Transverse colon (tissue), 4 donors: ENCODE data around the gene SNX25. TPM values are rescaled to one million over a fixed set of nuclear protein-coding genes. Genes with fewer than 3 reads are reported as not detected.

Experiments
- DNase-seq: peaks from one replicate; pipeline ENCODE4 v3.0.0-alpha.2; 2019
- H3K27ac ChIP-seq, 4 donors: fragments of 200-600 bp; sonication (generic); 2 replicates each; pipeline ENCODE4 v1.5.1; 2016 to 2018; ENCODE audit warnings: inconsistent platforms in 4 of 4
- H3K27me3 ChIP-seq: fragments of 200-600 bp; sonication (generic); 2 replicates; pipeline ENCODE4 v1.5.1; 2017; ENCODE audit warnings: inconsistent platforms
- H3K36me3 ChIP-seq, 4 donors: fragments of 200-600 bp; sonication (generic); 2 replicates each; pipeline ENCODE4 v1.5.1; 2017 to 2019; ENCODE audit warnings: inconsistent platforms in 4 of 4
- H3K4me1 ChIP-seq, 4 donors: fragments of 200-600 bp; sonication (generic); 2 replicates each; pipeline ENCODE4 v1.5.1; 2017 to 2020; ENCODE audit warnings: inconsistent platforms in 4 of 4
- H3K4me3 ChIP-seq, 4 donors: fragments of 200-600 bp; sonication (generic); 1 replicate in 1 of 4; 2 replicates in 3 of 4; pipeline versions ENCODE4 v1.5.1 to v1.6.1; 2017 to 2019; ENCODE audit warnings: inconsistent platforms in 4 of 4
- H3K9me3 ChIP-seq, 2 donors: fragments of 200-600 bp; sonication (generic); 2 replicates each; pipeline ENCODE4 v1.5.1; 2017 to 2019; ENCODE audit warnings: inconsistent platforms in 2 of 2
- CTCF ChIP-seq, 5 experiments: fragments of 200-600 bp in 3 of 5; fragments of 450-650 bp in 2 of 5; sonication (generic) in 3 of 5; IDR thresholded peaks; 1 replicate in 2 of 5; 2 replicates in 3 of 5; pipeline ENCODE4 v1.5.1; 2016 to 2017; ENCODE audit warnings: antibody characterized with exemption in 5 of 5, inconsistent platforms in 3 of 5, mild to moderate bottlenecking in 2 of 5, moderate library complexity in 1 of 5
- EP300 ChIP-seq: sonication (generic); formaldehyde crosslinking; IDR thresholded peaks from one replicate; pipeline ENCODE4 v1.6.1; 2017; ENCODE audit warnings: antibody characterized with exemption, low read depth
- POLR2A ChIP-seq: fragments of 450-650 bp; IDR thresholded peaks from one replicate; pipeline ENCODE4 v1.6.1; 2016; ENCODE audit warnings: antibody characterized with exemption, mild to moderate bottlenecking, moderate library complexity
- POLR2AphosphoS5 ChIP-seq, 3 donors: sonication (generic); formaldehyde crosslinking; IDR thresholded peaks; one replicate each; pipeline ENCODE4 v1.6.1; 2016; ENCODE audit warnings: antibody characterized with exemption in 3 of 3
- WGBS, 2 donors: methylation state at CpG; one replicate each; pipeline ENCODE4 v1.1.5; 2018; ENCODE audit warnings: low coverage in 1 of 2; 5-methylcytosine and 5-hydroxymethylcytosine counted together
- in situ Hi-C, 4 donors: fragments of 200-750 bp; cut with MboI; loops; one replicate each; pipeline versions ENCODE4 v1.15.0 to v1.15.1; 2017; ENCODE audit warnings: low sequenced_read_pairs in 3 of 4, low pct_ligation_motif_present in 1 of 4, low pct_unique_long_range_greater_than_20kb in 1 of 4
- intact Hi-C: fragments of 100-400 bp; cut with DNase I; formaldehyde crosslinking; loops from one replicate; pipeline ENCODE4 v1.15.1; 2023; ENCODE audit warnings: low total_unique reads
- total RNA-seq, 4 donors: library from RNA; depleted of rRNA; stranded (reverse); fragments of >200 nt; gene quantifications; one replicate each; pipeline ENCODE4 v1.1.0, GENCODE V29; 2016

Gene SNX25
- total RNA-seq, 4 donors from 2014 or later: 17.1 to 68.5 (median 19.5) TPM

DNA sequence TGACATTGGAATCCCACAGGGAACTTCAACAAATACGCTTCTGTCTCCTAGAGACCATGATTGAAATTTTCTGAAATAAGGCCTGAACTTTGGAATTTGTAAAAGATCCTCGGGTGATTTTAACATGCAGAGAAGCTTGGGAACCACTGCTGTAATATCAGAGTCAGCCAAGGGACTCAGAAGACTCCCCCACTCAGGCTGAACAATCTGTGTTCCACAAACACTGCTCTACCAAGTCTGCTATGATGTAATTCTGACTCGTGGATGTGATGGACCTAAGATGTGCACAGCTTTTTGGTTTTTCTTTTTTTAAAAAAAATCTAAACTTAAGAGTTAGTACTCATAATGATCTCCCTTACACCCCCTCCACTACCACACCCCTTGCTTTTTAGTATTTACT is 160.3 kb downstream of the SNX25 start:
- Histone ChIP-seq H3K36me3 (no peaks in the 10 kb centered on the region), H3K27me3 (no peaks in the 10 kb centered on the region), H3K9me3 (no peaks in the 10 kb centered on the region), H3K27ac (no peak overlapping the region), H3K4me1 (no peaks in the 10 kb centered on the region), H3K4me3 (no peak overlapping the region)
- in situ Hi-C loops: no loop called here
- no peak for TF ChIP-seq CTCF (IDR thresholded peaks at IDR 0.05)
- no peak for TF ChIP-seq POLR2A
- TF ChIP-seq POLR2AphosphoS5 (IDR thresholded peaks at IDR 0.05): no peak
- no peak for TF ChIP-seq EP300
- no peak for DNase-seq
- intact Hi-C loops: no loop called here
- 78 to 80% methylated on average over 3 of the region's 3 CpGs for WGBS, 2 donors

- Histone ChIP-seq H3K27me3 (no peaks in the 10 kb centered on the region), H3K4me3 (no peak overlapping the region), H3K36me3 (no peaks in the 10 kb centered on the region), H3K4me1 (no peaks in the 10 kb centered on the region), H3K27ac (no peak overlapping the region), H3K9me3 (no peaks in the 10 kb centered on the region)
- WGBS, 2 donors: 97 to 100% methylated on average over 2 to 11 of the region's 11 CpGs
- no peak for DNase-seq
- TF ChIP-seq POLR2A (no peak), POLR2AphosphoS5 (IDR thresholded peaks at IDR 0.05) (no peak), EP300 (no peak), CTCF (IDR thresholded peaks at IDR 0.05) (no peak)
- in situ Hi-C loops (no loop called here), intact Hi-C loops (no loop called here)
Observed at GRCh38 chr4:185370268-185370949, 161.0 kb downstream of the SNX25 start.

GRCh38 chr4:185371702-185372101 is 162.3 kb downstream of the SNX25 start:
- 85 to 95% methylated on average over 10 to 11 of the region's 11 CpGs for WGBS, 2 donors
- DNase-seq: no peak
- no peaks in the 10 kb centered on the region for H3K27me3 ChIP-seq
- in situ Hi-C loops (no loop called here), intact Hi-C loops (no loop called here)
- no peaks in the 10 kb centered on the region for H3K9me3 ChIP-seq
- TF ChIP-seq POLR2A (no peak), EP300 (no peak), POLR2AphosphoS5 (IDR thresholded peaks at IDR 0.05) (no peak), CTCF (IDR thresholded peaks at IDR 0.05) (no peak)
- no peak overlapping the region for H3K27ac ChIP-seq
- no peaks in the 10 kb centered on the region for H3K36me3 ChIP-seq
- no peaks in the 10 kb centered on the region for H3K4me1 ChIP-seq
- H3K4me3 ChIP-seq: no peak overlapping the region

GRCh38 chr4:185374027-185374426 is 164.6 kb downstream of the SNX25 start:
- no peaks in the 10 kb centered on the region for H3K4me1 ChIP-seq
- intact Hi-C loops (no loop called here), in situ Hi-C loops (no loop called here)
- no peaks in the 10 kb centered on the region for H3K27me3 ChIP-seq
- WGBS, 2 donors: 81 to 92% methylated on average over 7 of the region's 7 CpGs
- no peak for TF ChIP-seq POLR2A
- no peak for TF ChIP-seq POLR2AphosphoS5 (IDR thresholded peaks at IDR 0.05)
- no peak for TF ChIP-seq EP300
- no peak for TF ChIP-seq CTCF (IDR thresholded peaks at IDR 0.05)
- H3K9me3 ChIP-seq: no peaks in the 10 kb centered on the region
- H3K4me3 ChIP-seq: no peak overlapping the region
- no peak for DNase-seq
- no peak overlapping the region for H3K27ac ChIP-seq
- no peaks in the 10 kb centered on the region for H3K36me3 ChIP-seq
